ENCODE measurements around the gene FAM117B. TPM values are rescaled to one million over a fixed set of nuclear protein-coding genes. Genes with fewer than 3 reads are reported as not detected.

Gene FAM117B
- total RNA-seq, 4 donors from 2014 or later = 6.7 to 15.6 (median 9.4) TPM

DNA sequence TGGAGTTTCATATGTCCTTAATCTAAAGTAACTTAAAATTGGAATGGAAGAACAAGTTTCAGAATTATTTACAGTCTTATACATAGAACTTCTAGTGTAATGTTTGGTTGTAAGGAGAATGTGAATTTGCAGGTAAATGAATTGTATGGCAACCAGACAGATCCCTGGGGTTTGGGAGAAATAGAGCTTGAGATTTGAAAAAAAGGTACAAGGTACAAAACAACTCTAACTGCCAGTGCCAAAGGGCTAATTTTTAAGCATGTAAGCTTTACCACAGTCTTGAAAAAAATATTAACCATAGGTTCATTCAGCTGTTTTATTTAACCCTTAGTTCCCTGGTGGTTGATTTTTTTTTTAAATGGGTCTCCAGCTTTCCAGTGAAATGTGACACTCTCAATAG lies 133.5 kb downstream of the FAM117B start:
- Histone ChIP-seq H3K4me3 (no peak overlapping the region), H3K9me3 (no peaks in the 10 kb centered on the region), H3K36me3 (peaks cover 0 to 61% (median 0%) of the 10 kb centered on the region in 3 donors), H3K27me3 (no peaks in the 10 kb centered on the region), H3K27ac (no peak overlapping the region), H3K4me1 (no peaks in the 10 kb centered on the region)
- no peak for DNase-seq
- intact Hi-C loops (cut with DNase I) = no loop called here
- TF ChIP-seq, protein P1, sequence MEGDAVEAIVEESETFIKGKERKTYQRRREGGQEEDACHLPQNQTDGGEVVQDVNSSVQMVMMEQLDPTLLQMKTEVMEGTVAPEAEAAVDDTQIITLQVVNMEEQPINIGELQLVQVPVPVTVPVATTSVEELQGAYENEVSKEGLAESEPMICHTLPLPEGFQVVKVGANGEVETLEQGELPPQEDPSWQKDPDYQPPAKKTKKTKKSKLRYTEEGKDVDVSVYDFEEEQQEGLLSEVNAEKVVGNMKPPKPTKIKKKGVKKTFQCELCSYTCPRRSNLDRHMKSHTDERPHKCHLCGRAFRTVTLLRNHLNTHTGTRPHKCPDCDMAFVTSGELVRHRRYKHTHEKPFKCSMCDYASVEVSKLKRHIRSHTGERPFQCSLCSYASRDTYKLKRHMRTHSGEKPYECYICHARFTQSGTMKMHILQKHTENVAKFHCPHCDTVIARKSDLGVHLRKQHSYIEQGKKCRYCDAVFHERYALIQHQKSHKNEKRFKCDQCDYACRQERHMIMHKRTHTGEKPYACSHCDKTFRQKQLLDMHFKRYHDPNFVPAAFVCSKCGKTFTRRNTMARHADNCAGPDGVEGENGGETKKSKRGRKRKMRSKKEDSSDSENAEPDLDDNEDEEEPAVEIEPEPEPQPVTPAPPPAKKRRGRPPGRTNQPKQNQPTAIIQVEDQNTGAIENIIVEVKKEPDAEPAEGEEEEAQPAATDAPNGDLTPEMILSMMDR (IDR thresholded peaks at IDR 0.05) = no peak
- TF ChIP-seq POLR2A (IDR thresholded peaks at IDR 0.05) = no peak

DNA sequence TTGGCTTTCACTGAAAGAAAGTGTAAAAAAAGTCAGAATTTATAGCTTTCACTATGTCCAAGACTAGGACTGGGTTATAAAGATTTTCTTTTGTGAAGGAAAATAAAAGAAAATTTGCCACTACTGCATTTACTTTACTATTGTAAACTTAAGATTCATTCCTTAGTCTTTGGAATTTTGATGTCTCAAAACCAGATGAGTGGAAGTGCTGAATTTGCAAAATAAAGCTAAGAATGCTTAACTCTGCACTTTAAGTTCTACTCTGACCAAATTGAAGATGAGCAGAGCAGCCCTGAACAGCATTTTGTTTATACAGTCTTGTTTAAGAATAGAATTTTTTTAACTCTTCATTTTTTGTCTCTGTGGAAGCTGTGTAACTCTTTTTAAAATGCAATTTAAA lies 134.4 kb downstream of the FAM117B start:
- Histone ChIP-seq H3K9me3 (no peaks in the 10 kb centered on the region), H3K4me1 (no peaks in the 10 kb centered on the region), H3K36me3 (peaks cover 0 to 63% (median 0%) of the 10 kb centered on the region in 3 donors), H3K27me3 (no peaks in the 10 kb centered on the region), H3K27ac (no peak overlapping the region), H3K4me3 (no peak overlapping the region)
- TF ChIP-seq POLR2A (IDR thresholded peaks at IDR 0.05) = no peak
- TF ChIP-seq, protein P1 (IDR thresholded peaks at IDR 0.05) = no peak
- intact Hi-C loops (cut with DNase I) = no loop called here
- no peak for DNase-seq

DNA sequence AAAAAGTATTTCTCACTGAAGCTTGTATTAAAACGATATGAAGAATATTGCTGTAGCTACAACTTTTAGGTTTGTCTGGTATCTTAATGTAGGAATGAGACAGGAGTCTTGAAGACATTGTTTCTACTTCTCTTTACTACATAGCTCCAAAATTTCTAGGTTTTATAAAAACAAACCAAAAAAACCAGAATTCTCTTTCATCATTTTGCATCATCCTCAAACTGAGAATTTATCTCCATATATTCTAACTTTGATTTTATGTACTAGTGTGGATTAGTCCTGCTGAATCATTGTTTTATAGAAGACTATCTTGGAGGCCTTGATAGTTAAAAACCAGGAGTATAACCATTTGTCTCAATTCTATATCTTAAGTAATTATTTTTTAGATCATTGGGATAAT lies 136.6 kb downstream of the FAM117B start:
- intact Hi-C loops (cut with DNase I) = no loop called here
- 79 to 92% methylated on average over 1 of the region's 1 CpG for WGBS, 2 donors
- Histone ChIP-seq H3K4me1 (no peaks in the 10 kb centered on the region), H3K4me3 (no peak overlapping the region), H3K27ac (no peak overlapping the region), H3K27me3 (no peaks in the 10 kb centered on the region), H3K36me3 (peaks cover 0 to 58% (median 0%) of the 10 kb centered on the region in 3 donors), H3K9me3 (no peaks in the 10 kb centered on the region)
- no peak for DNase-seq
- TF ChIP-seq, protein P1 (IDR thresholded peaks at IDR 0.05) = no peak
- TF ChIP-seq POLR2A (IDR thresholded peaks at IDR 0.05) = no peak

DNA sequence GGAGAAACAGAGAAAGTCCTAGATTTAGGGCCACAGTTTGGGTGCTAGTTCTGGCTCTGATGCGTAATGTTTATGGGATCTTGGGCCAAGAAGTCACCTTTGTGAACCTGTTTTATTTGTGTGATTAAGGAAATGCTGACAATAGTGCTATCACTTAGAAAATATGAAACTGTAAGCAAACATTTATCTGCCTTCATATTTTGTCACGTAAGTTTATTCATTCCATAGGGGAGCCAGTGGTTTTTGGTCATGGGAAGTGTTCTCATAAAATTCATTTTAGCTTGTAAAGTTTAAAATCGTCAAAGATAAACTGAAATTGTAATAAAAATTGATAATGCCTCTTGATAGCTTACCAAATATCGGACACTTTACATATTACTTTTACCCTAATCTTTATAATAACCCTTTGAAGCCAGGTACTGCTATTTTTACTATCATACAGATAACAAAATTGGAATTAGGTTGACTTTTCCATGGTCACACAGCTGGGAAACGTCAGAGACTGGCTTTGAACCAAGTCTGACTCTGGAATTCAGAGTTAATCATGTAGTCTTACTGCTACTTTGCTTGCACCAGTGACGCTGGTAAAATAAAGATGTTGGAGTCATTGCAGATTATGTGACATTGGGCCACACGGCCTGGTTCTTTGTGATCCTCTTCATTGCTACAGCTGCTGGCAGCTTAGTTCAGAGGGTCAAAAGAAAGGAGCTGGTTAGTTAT lies 137.1 kb downstream of the FAM117B start:
- no peak overlapping the region for H3K4me3 ChIP-seq
- no peak for DNase-seq
- WGBS, 2 donors = 86 to 88% methylated on average over 7 of the region's 7 CpGs
- H3K9me3 ChIP-seq = no peaks in the 10 kb centered on the region
- H3K27ac ChIP-seq = no peak overlapping the region
- H3K4me1 ChIP-seq = no peaks in the 10 kb centered on the region
- TF ChIP-seq, protein P1 (IDR thresholded peaks at IDR 0.05) = no peak
- TF ChIP-seq POLR2A (IDR thresholded peaks at IDR 0.05) = no peak
- H3K36me3 ChIP-seq = peaks cover 0 to 53% (median 0%) of the 10 kb centered on the region in 3 donors
- intact Hi-C loops (cut with DNase I) = no loop called here
- H3K27me3 ChIP-seq = no peaks in the 10 kb centered on the region

DNA sequence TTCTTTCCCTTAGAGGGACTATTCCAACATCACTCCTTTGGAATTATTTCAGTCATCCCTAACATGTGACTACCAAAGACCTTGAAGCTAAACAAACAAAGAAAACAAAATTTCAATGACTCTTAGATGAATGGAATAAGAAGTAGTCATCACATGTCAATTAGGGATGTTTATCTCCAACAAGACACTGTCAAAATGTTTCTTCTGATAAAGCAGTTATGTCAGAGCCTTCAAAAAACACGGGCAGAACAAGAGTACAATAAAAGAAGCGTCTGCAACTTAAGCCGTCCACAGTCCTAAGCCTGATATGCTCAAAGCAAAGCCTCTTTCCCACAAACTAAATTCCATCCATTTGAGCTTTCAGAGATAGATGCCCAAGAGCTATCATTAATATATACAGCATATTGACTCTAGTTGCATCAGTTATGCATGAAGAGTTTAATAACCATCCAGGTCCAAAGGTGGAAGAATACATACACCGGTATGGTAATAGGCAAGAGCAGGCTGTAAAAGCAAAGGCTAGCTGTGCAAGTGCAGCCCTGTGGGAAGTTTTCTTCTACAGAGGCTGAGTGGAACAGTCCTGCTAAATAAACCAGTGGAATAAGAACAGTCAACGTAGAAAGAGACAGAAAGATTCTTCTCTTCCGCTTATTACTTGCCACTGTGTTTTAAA lies 138.7 kb downstream of the FAM117B start:
- no peak overlapping the region for H3K4me3 ChIP-seq
- intact Hi-C loops (cut with DNase I) = no loop called here
- TF ChIP-seq POLR2A (IDR thresholded peaks at IDR 0.05) = no peak
- TF ChIP-seq, protein P1 (IDR thresholded peaks at IDR 0.05) = no peak
- peaks cover 0 to 54% (median 0%) of the 10 kb centered on the region in 3 donors for H3K36me3 ChIP-seq
- no peaks in the 10 kb centered on the region for H3K9me3 ChIP-seq
- WGBS, 2 donors = 82 to 93% methylated on average over 6 of the region's 6 CpGs
- H3K27ac ChIP-seq = no peak overlapping the region
- no peak for DNase-seq
- H3K27me3 ChIP-seq = no peaks in the 10 kb centered on the region
- H3K4me1 ChIP-seq = no peaks in the 10 kb centered on the region

All from esophagus squamous epithelium (tissue), 5 donors.